Measurements from ENCODE around the gene CHN1. TPM values are rescaled to one million over a fixed set of nuclear protein-coding genes. Genes with fewer than 3 reads are reported as not detected.

The CHN1 gene
- total RNA-seq, 1 donor from 2014 or later: 1.6 TPM

DNA sequence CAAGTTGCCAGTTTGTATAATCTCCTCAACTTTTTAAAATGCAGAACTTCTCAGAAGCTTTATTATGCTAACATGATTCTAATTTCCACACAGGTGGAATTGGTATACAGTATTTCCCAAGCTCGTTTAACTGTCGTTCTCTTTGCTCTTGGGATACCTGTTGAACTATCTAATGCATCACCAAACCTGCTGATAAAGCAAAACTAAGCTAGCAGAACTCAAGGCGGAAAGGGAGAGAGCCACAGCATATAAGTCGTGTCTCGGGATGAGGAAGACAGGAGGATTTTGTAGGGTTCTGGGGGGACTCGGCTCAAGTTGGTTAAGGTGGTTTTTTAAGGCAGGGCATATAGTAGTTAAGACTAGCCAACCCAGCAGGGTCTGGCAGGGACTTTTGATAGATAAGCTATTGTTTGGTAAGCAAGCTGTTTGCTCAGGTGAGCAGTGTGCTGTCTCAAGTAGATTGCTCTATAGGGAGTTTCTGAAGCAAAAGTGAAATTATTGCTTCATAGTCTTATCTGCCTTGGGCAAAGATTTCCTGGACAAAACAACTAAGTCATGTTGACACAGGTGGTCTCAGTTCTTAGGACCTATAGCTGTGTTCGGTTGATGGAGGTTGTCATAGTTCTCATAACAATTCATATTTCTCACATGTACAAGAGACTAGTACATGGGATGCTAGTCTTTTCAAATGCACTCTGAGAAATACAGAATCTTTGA, 212.7 kb downstream of the CHN1 start:
- no peak for ATAC-seq

DNA sequence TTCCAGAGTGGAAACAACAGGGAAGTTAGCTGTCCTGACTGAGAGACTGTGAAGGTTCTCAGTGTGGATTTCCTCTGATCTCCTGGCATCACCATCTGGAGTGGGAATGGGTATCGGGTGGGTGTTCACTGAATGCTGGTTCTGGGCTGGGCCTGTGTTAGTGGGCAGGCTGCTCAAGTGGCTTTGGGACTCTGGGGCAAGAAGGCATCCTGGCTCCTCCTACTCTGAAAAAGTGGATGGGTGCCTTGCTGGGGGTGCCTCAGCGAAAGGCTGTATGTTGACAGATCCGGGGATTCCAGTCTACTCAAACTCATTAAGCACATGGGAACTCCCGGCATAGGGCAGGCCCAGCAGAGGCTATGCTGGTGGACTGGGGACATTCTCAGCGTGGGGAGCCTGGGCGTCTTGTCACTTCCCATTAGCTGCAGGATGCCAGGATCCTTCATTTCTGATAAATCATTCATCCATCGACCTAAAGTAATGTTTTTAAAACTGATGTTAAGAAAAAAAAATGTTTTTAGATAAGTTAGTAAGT, 213.4 kb downstream of the CHN1 start:
- ATAC-seq (no peak), DNase-seq (ENCODE audit: low spot score) (no peak)

More for the DNA sequence above, 212.7 kb downstream of the CHN1 start:
- no peak for DNase-seq (ENCODE audit: low spot score)

DNA sequence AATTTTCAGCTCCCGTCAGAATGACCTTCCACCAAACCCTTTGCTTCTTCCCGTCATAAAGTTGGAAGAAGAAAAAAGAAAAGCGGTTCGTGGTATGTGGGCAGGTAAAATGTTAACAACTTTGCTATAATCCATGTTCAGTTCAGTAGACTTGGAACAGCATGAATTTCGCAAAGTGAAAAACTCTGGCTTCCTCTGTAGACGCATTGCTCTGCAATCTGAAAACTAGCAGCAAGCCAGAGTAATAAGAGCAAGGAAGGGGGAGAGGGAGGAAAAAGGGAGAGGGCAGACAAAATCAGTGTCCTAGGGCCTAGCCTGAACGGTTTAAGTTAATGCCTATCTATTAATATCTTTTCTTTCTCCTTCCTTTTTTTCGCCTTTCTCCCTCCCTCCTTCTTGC, 214.2 kb downstream of the CHN1 start:
- ATAC-seq: no peak
- no peak for DNase-seq (ENCODE audit: low spot score)

DNA sequence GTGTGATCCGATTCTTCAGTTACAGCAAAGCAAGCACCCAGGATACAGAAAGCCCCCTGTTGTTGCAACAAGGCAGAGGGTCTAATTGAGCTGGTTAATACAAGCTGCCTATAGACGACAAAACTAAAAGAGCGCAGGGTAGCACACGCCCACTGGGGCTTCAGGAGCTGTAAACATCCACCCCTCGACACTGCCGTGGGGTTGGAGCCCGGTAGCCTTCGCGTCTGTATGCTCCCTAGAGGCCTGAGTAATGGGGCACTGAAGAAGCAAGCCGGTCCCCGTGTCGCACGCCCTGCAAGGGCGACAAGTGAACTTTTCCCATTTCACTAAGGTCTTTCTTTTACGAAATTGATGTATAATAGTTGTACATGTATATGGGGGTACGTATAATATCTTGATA, 216.2 kb downstream of the CHN1 start:
- DNase-seq (ENCODE audit: low spot score) (no peak), ATAC-seq (no peak)

DNA sequence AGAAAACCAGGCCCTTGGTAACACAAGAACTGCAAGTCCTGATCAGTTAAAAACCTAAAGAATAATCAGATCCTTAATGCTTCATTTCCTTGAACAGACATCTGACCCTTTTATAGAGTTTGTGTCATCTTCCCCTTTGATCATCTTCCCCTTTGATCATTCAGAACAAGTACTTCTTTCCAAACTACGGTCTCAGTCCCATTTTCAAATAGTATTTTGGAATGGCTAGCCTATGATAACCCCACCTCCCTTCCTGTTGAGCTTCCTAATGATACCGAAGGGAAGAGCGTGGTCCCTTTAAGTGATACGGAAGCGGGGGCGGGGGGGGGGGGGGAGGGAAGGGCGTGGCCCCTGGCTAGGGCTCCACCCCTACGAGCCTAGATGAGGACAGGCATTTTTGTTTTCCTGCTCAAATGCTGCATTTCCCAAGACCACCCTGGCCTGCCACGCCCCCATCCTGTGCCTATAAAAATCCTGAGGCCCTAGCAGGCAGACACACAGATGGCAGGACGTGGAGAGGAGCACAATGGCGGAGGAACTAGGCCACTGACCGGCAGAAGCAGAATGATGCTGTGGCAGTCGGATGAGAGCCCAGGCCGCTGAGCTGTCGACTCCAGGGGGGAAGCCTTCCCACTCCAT, 216.8 kb downstream of the CHN1 start:
- ATAC-seq (no peak), DNase-seq (ENCODE audit: low spot score) (no peak)

DNA sequence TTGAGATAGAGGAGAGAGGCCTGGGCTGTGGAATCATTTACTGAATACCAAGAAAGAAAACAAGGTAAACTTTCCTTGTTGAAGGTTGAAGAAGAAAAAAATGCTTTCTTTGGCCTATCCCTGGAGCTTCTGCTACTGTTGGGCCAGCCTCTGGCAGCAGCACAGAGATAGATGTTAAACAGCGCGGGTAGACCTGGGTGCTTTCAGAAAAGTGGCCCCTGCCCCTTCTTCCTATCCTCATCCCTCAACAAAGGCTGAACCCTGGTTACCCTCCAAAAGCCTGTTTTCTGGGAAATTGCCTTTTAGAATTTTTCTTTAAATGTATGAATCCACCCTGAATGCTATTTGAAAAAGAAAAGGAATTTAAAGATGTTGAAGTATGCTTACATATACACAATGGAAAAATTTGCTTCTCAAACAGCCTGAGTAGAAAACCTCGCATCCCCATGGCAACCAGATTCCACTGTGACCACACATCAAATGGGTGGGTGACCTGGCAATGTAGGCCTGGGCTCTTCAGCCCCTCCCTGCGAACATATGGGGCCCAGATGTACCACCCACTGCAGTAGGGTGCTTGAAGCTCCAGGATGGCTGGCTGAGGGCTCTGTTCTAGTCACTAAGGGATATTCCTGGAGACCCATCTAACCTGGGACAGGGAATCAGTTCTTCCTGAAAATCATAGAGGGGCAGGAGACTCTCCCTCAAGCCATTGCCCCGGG, 217.5 kb downstream of the CHN1 start:
- ATAC-seq (no peak), DNase-seq (ENCODE audit: low spot score) (no peak)

DNA sequence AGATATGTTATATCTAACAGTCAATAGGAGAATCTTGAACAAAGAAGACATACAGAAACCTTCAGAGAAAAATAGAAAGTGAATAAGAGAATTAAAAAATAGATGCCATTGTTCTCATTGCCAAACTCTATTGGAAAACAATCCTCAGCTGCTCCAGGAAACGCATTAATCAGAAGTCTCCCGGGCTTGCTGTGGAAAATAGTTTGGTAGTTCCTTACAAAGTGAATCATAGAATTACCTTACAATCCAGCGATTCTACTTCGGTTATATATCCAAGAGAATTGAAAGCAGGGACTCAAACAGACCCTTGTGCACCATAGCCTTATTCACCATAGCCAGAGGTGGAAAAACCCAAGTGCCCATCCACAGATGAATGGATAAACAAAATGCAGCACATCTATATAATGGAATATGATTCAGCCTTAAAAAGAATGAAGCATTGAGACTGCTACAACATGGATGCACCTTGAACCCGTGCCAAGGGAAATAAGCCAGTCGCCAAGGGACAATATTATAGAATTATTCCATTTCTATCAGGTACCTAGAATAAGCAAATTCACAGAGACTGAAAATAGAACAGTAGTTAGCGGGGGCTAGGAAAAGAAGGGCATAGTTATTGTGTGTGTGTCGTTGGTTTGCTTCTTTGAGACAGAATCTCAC, 219.0 kb downstream of the CHN1 start:
- no peak for DNase-seq (ENCODE audit: low spot score)
- ATAC-seq: no peak

DNA sequence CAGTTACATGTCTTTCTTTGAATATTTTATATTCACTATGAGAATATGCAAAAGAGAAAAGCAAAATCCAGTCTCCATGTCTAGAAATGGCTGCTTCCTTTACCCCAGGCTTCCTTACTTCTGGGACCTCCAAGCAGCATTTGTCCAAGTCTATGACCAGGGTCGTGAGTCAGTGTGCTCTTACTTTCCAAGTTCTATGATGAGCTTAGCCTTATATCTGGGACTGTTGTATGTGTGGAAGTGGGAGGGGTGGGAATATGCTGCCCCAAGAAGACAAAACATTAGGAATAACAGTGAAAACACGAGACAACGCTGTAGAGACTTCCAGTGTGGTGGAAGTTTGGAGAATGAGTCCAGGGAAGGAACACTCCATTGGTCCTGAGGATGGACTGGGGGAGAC, 219.7 kb downstream of the CHN1 start:
- DNase-seq (ENCODE audit: low spot score) (no peak), ATAC-seq (no peak)

DNA sequence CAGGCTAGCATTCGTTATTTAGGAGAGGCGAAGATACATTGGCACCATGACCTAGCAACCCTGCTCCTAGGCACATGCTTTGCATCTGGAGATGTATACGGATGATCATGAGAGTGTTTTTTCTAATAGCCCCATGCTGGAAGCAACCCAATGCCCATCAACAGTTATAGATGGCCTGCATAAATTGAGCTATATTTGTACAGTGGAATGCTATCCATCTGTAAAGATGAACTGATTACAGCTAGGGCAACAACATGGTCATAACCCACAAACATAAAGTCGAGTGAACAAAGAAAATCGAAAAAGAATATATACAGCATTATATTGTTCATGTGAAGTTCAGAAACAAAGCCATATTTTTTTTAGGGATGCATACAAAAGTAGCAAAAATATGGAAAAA, 220.3 kb downstream of the CHN1 start:
- ATAC-seq (no peak), DNase-seq (ENCODE audit: low spot score) (no peak)

DNA sequence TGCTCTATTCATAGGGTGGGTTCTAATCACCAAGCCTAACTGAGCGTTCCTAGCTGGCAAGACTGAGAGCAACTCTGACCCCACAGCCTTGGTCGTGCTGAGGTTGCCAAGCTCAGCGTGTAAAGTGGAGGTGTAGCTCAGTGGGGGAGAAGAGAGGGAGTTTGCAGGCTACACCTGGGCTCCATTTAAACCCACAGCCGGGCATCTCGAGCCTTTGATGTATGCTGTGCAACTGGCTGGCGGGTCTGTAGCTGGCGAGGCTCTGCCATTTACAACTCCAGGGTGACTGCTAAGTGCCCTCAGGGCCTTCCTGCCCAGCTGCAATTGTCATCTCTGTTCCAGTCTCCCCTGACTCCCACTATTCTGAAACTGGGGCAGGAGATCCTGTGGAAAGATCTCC, 220.9 kb downstream of the CHN1 start:
- no peak for DNase-seq (ENCODE audit: low spot score)
- no peak for ATAC-seq

DNA sequence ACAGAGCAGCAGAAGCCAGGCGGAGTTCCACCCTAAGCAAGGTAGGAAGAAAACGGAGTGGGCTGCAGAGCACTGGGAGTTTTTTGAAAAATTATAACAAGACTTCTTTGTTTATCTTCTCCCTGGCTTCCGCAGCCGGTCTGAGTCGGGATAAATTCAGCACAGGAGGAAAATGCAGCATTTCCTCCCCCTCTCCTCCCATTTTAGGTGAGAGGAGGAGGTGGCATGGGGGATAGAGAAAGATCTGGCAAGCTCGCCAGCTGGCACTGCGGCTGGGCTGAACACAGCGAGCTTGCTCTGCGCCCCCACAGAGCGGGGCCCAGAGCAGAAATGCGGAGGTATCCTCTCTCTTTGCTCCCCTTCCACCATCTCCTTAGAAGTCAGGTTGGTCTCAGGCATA, 223.2 kb downstream of the CHN1 start:
- DNase-seq (ENCODE audit: low spot score) (no peak), ATAC-seq (no peak)

DNA sequence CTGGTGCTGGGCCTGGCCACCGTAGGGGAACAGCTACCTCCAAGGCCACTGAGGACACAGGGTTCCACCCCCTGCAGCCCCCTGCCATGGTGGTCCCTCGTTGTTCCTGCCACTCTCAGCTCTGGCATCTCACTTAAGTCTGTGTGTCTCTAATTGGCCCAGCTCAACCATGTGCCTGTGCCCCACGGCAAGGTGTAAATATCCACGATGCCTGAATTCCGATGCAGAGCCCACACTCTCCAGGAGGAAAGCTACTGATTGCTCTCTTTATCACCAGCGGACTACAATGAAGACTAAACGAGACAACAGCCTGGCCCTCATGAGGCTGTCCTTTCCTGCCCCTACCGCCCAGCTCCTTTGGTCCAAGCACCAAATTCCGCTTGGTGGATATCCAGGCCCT, 223.9 kb downstream of the CHN1 start:
- DNase-seq (ENCODE audit: low spot score) (no peak), ATAC-seq (no peak)

DNA sequence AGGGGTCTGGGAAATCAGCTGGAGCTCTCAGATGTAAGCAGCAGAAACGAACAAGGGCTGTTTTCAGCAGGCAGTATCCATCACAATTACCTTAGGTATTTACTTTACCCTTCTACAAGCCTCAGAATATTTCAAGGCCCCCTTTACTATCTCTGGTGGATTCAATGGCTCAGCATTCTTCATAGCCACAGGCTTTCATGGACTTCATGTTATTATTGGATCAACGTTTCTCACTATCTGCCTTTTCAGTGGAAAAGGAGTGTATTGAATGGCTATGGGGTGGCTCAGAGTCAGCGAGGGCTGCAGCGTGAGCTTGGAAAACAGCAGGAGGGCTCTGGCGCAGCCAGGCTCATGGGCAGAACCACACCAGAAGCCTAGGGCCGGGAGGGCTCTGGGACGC, 224.3 kb downstream of the CHN1 start:
- DNase-seq (ENCODE audit: low spot score): no peak
- ATAC-seq: no peak

DNA sequence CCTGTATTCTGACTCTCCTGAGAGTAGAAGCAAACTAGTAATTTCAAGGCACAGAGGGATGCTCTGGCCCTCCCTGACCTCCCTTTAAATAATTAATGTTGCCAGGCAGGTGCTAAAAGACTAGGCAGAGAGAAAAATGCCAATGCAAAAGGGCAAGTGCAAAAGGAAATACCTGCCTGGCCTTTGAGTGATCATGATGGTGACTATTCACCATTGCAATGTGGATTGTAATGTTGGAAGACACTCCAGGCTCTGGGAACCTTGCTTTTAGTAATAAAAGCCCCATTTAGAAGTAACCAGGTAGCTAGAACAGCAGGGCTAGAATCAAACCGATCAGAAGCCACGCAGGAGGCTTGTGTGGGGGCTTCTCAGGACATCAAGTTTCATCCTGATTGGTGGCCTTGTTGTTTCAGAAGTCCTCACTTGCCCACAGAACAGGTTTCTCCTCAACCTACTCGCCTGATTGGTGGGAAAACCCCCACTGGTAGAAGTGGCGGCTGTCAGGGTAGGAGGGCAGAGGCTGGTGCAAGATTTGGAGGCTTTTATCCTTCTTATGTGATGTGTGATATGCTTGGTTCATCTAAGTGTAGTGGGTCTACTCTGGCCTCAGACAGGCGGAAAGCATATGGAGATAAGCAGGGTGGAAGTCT, 224.9 kb downstream of the CHN1 start:
- DNase-seq (ENCODE audit: low spot score) (no peak), ATAC-seq (no peak)

DNA sequence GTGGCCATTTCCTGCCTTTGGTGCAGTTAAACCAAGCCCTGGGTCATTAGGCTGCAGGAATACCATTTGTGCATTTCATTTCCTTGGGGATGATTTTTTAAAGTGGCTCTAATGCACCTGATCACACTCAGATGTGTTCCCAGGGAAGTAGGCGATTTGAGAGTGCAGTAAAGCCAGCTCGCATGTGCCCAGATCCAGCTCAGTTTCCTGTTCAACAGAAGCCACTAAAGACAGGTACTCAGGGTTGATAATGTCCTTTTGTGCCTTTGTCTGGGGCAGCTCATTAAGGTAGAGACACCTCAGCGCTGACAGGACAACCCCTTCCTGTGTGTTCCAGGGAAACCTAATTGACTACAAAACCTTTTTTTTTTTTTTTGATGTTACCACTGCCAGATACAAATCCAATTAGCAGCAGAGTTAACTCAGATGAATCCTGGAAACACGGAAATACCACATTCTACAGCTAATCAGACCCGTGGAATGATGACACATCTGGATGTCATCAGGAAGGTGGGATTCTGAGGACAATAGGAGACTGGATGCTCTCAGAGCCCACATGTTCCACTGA, 225.7 kb downstream of the CHN1 start:
- no peak for ATAC-seq
- no peak for DNase-seq (ENCODE audit: low spot score)

DNA sequence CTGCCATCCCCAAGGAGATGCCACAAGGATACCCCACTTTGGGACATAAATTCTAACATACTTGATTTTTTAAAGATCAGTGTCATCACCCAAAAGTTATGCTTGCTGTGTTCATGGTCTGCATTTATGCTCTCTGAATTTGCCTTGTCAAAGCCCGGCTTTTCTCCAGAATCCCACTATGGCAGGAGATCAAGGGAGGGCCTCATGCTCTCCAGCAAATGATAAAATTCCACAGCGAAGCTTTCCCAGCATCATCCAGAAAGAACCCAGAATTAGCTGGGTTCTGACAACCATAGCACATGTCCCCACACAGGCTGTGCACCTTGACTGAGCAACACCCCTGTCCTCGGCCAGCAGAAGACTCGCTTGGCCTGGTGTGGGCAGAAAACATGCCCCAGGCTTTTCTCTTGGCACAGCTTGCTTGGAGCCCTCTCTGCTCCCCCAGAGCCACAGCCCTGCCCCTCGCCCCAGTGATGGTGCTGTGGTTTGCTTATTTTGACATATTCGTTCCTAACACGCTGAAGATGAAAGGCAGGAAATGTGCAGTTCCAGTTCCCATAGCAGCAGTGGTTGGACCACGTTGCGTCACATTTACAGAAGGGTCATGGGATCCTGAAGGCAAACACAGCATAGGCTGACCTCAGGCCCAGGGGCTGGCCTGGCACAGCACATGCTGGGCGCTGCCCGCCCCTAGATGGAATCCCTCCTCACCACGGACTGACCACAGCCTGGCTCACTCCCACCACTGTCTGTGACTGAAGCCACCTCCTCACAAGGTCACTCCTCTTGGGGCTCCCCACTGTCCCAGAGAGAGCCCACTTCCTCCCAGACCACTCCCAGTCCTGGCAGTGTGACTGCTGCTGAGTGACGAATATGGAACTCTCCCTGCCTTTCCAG, 226.8 kb downstream of the CHN1 start:
- ATAC-seq: peak; percentile 48
- DNase-seq (ENCODE audit: low spot score): no peak

DNA sequence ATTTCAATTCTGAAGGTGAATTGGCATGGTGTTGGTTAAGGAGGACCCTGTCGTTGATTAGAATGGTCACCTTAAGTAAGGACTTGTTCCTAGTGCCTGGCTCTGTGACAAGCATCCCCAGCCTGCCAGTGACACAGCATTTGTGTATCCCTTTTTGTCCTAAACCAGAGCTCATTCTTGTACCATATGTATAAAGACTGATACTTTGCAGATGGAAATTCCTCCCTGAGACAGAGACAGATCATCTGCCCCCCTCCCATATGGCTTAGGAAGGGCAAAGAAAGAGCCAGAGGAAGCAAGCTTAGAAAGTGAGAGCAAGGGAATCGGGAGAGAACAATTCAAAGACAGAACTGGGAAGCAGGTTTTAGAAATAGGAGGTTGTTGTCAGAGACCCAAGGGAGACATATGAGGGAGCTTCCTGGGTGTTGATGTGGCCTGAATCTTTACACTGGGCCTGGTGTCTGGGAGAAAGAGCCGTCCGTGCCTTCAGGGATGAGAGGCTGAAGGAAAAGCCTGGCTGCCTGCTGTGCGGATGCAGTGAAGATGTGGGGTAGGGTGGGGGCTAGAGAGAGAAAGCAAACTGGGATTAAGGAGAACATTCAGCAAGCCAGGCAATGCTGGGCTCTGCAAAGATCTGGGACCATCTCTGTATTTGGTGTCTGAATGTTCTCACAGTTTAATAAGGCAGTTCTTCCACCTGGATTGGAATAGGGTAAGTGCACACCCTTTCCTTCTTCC, 227.7 kb downstream of the CHN1 start:
- ATAC-seq: no peak

DNA sequence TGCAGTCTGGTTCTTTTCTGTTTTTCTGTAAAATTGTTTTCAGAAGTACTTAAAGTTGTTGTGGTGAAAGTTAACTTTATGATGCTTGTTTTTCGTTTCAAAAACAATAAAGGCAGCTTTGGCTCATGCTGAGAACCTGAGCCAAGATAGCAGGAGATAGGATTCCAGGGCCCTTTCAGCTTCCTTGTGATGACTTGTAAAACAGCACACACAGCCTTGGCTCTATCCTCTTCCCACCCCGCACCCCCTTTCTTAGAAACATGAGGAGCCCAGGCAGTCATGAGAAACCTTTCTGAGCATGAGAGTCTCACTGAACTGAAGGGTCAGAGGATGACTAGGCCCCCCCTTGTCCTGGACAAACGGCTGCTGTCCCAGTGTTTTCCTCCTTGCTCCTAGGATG, 228.5 kb downstream of the CHN1 start:
- no peak for DNase-seq (ENCODE audit: low spot score)
- ATAC-seq: no peak

More for the DNA sequence above, 227.7 kb downstream of the CHN1 start:
- no peak for DNase-seq (ENCODE audit: low spot score)

DNA sequence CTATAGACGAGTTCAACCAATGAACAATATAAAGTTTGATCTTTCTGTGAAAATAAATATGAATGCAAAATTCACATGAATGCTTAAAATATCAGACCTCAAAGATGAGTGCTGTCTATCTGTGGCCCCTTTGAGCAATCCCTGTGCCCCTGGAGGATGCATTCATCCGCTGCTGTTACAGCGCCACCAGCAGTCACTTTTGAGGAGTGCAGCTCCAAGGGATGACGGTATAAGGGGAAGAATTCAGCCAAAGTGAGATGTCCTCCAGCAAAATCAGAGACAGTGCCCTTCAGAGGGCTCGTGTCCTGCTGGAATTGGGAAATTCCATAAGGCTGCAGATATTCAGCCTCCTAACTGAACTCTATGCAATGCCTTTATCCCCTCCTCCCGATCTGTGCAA, 229.0 kb downstream of the CHN1 start:
- DNase-seq (ENCODE audit: low spot score) (no peak), ATAC-seq (no peak)
